Astrocyte of the cerebellum (primary cell): ENCODE measurements around the gene AMACR.

Source experiments
- DNase-seq: peaks from one replicate; pipeline ENCODE4 v3.0.0-alpha.2; 2011; ENCODE audit warnings: low read depth
- H3K4me3 ChIP-seq: 2 replicates; pipeline ENCODE4 v1.5.1; 2011; ENCODE audit warnings: mild to moderate bottlenecking, low read depth, low read length, moderate library complexity
- in situ Hi-C: cut with HindIII; loops from 2 replicates; pipeline ENCODE4 v1.10.0; 2017; ENCODE audit warnings: low sequenced_read_pairs
- TF ChIP-seq, protein P1 (sequence below): IDR thresholded peaks from 2 replicates; pipeline ENCODE4 v1.5.1; 2012; ENCODE audit warnings: low read length, low read depth, moderate library complexity, mild to moderate bottlenecking; ENCODE audit errors: missing control alignments

The AMACR gene

GRCh38 chr5:34030048-34030447 lies 22.2 kb upstream of the AMACR start:
- no peak for DNase-seq
- no peak overlapping the region for H3K4me3 ChIP-seq
- TF ChIP-seq, protein P1, sequence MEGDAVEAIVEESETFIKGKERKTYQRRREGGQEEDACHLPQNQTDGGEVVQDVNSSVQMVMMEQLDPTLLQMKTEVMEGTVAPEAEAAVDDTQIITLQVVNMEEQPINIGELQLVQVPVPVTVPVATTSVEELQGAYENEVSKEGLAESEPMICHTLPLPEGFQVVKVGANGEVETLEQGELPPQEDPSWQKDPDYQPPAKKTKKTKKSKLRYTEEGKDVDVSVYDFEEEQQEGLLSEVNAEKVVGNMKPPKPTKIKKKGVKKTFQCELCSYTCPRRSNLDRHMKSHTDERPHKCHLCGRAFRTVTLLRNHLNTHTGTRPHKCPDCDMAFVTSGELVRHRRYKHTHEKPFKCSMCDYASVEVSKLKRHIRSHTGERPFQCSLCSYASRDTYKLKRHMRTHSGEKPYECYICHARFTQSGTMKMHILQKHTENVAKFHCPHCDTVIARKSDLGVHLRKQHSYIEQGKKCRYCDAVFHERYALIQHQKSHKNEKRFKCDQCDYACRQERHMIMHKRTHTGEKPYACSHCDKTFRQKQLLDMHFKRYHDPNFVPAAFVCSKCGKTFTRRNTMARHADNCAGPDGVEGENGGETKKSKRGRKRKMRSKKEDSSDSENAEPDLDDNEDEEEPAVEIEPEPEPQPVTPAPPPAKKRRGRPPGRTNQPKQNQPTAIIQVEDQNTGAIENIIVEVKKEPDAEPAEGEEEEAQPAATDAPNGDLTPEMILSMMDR, result no peak
- in situ Hi-C loops, result no loop called here

GRCh38 chr5:34028349-34028748 lies 20.5 kb upstream of the AMACR start:
- in situ Hi-C loops, result no loop called here
- H3K4me3 ChIP-seq, result no peak overlapping the region
- TF ChIP-seq, protein P1, result no peak
- no peak for DNase-seq

GRCh38 chr5:34026089-34026761 lies 18.4 kb upstream of the AMACR start:
- H3K4me3 ChIP-seq, result no peak overlapping the region
- in situ Hi-C loops, result no loop called here
- TF ChIP-seq, protein P1, result no peak
- no peak for DNase-seq

DNA sequence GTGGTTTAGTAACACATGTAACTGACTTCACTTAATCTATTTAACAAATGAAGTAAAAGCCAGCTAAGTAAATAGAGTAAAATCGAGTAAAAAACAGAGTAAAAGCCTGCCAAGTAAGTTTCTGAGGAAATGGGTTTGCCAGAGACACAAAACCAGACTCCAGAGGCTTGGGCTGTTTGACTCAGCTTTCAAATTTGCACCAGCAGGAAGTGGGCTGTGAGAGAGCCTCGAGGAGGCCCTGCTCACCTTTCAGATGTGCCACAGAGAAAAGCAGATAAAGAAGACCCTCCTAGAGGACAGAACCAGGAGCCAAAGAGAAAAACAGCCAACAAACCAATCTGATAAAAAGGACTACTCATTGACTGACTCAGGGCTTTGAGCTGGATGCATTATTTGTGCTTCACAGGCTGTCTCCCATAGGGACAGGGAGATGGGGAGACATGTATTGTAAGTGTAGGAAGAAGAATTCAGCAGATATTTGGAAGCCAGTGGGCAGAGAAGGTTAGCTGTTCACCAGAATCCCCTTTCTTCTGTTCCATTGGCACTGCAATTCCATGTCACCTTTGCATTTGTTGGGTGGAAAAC lies 14.4 kb upstream of the AMACR start:
- no peak overlapping the region for H3K4me3 ChIP-seq
- DNase-seq, result no peak
- in situ Hi-C loops, result no loop called here
- TF ChIP-seq, protein P1, result no peak

- in situ Hi-C loops, result no loop called here
- DNase-seq, result no peak
- TF ChIP-seq, protein P1, result no peak
- H3K4me3 ChIP-seq, result no peak overlapping the region
Observed at GRCh38 chr5:34021334-34021733, 13.5 kb upstream of the AMACR start.

- in situ Hi-C loops, result no loop called here
- DNase-seq, result no peak
- H3K4me3 ChIP-seq, result no peak overlapping the region
- TF ChIP-seq, protein P1, result no peak
Observed at GRCh38 chr5:34020726-34021125, 12.9 kb upstream of the AMACR start.
